Measurements from ENCODE around the gene SYPL1.

DNA sequence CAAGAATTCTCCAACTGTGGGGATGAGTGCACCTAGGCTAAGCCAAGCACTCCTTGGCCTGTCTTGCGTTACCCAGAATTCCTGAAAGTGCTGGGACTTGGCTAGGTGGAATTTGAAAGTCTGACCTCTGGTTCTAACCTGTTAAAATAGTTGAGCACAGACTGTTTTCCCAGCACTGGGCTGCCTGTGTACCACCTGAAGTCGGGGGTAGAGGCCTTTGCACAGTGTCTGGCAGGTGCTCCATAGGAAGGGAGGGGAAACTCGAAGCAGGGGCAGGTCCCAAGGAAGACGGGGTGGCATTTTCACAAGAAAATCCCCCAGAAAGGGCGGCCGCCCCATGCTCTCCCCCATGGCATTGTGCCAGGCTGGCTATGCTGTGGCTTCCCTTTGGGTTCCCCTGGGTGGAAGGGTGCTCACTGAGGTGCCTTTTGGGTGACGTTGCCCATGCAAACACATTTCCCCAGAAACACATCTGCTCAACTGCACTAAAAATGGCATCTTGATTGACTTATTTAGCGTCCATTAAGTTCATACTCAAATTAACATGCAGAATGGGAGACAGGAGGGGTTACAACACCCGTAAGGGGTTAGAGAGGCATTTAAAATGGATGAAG is 62.9 kb downstream of the SYPL1 start:
- TF ChIP-seq, protein P1, sequence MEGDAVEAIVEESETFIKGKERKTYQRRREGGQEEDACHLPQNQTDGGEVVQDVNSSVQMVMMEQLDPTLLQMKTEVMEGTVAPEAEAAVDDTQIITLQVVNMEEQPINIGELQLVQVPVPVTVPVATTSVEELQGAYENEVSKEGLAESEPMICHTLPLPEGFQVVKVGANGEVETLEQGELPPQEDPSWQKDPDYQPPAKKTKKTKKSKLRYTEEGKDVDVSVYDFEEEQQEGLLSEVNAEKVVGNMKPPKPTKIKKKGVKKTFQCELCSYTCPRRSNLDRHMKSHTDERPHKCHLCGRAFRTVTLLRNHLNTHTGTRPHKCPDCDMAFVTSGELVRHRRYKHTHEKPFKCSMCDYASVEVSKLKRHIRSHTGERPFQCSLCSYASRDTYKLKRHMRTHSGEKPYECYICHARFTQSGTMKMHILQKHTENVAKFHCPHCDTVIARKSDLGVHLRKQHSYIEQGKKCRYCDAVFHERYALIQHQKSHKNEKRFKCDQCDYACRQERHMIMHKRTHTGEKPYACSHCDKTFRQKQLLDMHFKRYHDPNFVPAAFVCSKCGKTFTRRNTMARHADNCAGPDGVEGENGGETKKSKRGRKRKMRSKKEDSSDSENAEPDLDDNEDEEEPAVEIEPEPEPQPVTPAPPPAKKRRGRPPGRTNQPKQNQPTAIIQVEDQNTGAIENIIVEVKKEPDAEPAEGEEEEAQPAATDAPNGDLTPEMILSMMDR (IDR thresholded peaks at IDR 0.05; ENCODE audit: poor library complexity), result no peak
- TF ChIP-seq EZH2 (IDR thresholded peaks at IDR 0.05; ENCODE audit: borderline replicate concordance), result no peak
- TF ChIP-seq EZH2phosphoT487 (IDR thresholded peaks at IDR 0.05; ENCODE audit: low read depth, severe bottlenecking, unreplicated experiment), result no peak

Data from hepatocyte (in vitro differentiated cells).